NAMALWA (cell line): Measurements from ENCODE around the gene UGGT1.
"Not testable (repeated sequence)": the region's sequence is repeated elsewhere in the genome, so short reads cannot be mapped to it uniquely, and the experiment has no call there.

Experiments used
- DNase-seq: peaks from one replicate; pipeline ENCODE4 v3.0.0-alpha.2; 2015; ENCODE audit warnings: low spot score

Gene UGGT1

DNA sequence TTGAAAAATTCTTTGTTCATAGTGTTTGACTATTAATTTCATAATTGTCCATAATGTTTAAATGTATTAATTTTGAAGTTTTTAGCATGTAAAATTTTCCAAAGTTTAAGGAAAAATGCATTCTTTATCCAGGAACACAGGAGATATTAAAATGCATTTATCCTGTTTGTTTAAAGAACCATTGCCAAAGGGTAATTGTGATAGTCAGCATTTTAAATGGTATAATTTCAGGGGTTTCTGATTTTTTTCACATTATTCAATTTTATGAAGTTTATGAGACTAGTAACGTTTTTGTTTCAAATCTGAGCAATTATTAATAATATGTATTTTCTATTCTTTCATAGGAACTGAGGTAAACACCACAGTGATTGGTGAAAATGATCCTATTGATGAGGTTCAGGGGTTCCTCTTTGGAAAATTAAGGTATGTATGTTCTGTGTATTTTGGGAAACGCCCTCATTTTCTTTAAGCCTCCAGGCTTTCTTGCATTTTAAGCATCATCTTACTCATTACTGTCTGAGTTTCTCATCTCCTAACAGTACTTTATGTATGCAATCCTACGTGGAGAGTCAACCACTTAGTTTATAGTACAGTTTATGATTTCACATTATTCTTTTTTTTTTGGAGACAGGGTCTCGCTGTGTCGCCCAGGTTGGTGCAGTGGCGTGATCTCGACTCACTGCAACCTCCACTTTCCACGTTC, 25.1 kb downstream of the UGGT1 start:
- no peak for DNase-seq

DNA sequence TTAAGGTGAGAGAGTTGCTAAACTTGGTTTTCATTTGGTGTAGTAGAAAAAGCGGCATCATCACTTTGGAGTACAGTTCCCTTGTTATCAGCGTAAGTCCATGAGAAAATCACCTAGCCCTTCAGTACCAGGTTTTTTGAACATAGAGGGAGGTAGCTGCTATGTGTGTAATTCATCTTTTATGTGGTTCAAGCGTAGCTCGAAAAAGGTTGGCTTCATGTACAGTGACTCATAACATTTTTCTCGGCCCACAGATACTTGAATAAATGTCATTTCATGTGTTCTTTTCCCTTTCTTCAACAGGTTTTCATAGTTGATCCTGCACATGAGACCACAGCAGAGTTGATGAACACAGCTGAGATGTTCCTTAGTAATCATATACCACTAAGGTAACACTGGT, 43.6 kb downstream of the UGGT1 start:
- DNase-seq = no peak

- DNase-seq = no peak
These were observed 46.2 kb downstream of the UGGT1 start for GRCh38 chr2:128137094-128137616.

- DNase-seq = no peak
These were observed 48.6 kb downstream of the UGGT1 start for GRCh38 chr2:128139624-128140023.

GRCh38 chr2:128145651-128146050, 54.7 kb downstream of the UGGT1 start:
- DNase-seq = no peak

- no peak for DNase-seq
These were observed 62.8 kb downstream of the UGGT1 start for GRCh38 chr2:128153786-128154185.

DNA sequence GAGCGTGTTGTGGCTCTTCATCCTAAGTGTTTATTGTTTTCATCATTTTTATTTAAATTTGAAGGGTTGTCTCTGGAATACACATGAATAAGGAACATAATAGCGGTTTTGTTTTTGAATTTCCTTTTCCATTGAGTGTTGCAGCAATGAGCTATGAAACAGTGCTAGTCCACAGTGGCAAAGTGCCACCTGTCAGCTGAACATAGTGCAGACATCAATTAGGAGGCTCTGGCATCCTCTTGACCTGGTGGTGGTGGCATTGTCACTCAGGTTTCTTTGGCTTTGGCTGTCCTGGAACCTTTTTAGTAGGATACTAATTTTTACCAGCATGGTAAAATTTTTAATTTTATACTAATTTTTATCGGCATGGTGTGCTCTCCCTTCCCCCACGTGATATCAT, 63.2 kb downstream of the UGGT1 start:
- DNase-seq = no peak

DNA sequence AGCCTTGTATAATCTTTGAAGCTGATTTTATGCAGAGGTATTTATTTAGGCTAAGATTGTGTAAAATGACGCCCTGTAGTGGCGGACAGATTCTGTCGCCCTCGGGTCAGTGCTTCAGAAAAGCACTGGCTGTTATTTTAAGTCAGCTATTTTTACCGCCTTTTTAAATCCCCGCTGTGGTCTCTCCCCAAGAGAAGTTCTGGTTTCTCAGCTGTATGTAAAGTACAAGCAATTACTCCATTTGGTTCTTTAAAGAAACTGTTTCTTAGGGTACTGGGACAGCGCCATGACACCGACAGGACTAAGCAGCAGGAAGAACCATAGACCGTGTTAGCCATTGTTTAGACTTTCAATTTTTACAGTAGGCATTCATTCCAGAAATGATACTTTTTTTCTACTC, 65.0 kb downstream of the UGGT1 start:
- DNase-seq = no peak

GRCh38 chr2:128156812-128157211, 65.8 kb downstream of the UGGT1 start:
- no peak for DNase-seq

- no peak for DNase-seq
These were observed 66.6 kb downstream of the UGGT1 start for GRCh38 chr2:128157644-128158043.

DNA sequence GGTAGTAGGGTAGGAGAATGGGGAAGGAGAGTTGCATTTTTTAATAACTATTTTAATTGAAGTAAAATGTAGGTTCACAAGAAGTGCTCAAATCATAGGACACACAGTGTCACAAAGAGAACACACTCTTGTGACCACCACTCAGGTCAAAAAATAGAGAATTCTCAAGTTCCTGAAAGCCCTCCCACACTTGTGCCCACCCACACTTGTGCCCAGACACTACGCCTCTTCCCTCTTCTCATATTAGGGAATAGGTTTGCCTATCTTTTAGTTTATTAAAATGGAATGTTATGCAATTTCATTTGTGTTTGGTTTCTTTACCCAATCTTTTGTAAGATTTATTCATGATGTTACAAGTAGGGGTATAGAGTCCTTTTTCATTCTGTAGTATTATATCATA, 67.2 kb downstream of the UGGT1 start:
- DNase-seq = no peak

GRCh38 chr2:128159437-128159836, 68.4 kb downstream of the UGGT1 start:
- DNase-seq = no peak

DNA sequence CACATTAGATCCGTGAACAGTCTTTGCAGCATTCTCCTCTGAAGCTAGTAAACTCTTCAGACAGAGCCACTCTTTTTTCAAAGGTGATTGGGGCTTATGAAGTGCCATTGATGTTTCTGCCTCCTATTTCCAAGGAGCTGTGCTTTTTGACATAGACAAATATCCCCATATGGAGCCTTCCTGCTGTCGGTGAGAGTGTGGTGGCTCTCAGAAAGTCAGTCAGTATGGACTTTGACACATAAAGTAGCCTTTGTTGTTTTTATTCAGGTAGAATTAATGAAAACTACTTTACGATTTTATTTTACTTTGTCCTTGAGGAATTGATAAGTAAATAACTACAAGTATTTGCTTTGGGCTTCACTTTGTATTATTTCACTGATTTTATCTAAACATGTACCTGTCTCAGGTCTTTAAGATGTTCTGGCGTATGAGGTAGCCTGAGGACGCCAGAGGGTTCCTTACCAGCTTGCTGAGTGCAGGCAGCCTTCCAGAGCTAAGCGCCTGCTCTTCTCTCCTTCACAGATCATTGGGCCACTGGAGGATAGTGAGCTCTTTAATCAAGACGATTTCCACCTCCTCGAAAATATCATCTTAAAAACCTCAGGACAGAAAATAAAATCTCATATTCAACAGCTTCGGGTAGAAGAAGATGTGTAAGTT, 69.7 kb downstream of the UGGT1 start:
- DNase-seq = no peak

DNA sequence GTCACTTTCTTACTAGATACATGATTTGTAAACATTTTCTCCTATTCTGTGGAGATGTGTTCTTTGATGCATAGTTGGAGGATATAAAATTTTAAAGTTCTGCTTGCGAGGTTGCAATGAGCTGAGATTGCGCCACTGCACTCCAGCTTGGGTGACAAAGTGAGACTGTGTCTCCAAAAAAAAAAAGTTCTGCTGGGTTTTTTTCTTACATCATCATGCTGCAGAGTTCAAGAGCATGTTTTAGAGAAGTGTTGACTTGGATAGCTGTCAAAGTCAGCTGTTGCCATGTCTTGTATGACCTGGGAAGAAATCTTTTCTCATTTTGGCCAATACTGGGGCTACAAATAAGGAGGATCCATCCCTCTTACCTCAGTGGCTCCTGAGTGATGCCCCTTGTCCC, 71.3 kb downstream of the UGGT1 start:
- no peak for DNase-seq

- DNase-seq = no peak
These were observed 73.3 kb downstream of the UGGT1 start for GRCh38 chr2:128164311-128164710.

DNA sequence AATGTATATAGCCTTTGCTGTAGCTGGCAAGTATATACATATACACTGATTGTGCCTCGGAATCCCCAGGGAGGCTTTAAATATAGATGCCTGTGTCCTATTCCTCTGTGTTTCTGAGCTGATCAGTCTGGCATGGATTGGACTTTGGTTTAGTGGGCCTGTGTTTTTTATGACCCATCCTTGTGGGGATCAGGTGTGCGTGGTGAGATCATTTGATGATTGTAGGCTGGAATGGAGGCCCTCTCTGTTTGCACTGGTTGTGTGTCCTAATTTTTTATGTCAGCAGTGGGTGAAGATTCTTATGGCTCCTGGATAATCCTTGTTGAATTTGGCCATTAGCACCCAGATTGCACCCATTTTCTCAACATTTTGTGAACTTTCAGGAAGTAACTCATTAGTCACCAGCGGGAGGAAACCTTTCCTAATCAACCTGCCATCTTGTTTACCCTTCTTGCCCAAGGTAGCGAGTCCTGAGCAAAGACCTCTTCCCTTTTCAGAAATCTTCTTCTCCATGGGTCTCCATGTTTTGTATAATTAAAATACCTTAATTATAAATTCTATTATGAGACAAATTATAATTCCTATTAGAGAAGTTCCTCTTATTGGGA, 75.8 kb downstream of the UGGT1 start:
- DNase-seq = no peak

DNA sequence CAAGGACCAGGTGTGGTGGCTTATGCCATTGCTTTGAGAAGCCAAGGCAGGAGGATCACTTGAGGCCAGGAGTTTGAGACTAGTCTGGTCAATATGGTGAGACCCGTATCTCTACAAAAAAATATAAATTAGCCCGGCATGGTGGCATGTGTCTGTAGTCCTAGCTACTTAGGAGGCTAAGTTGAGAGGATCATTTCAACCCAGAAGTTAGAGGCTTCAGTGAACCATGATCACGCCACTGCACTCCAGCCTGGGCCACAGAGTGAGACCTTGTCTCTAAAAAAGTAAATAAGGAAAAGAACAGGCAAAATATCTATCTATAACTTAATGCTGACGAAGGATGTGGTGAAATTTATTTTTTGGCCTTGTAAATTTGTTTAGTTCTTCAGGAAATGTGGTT, 78.1 kb downstream of the UGGT1 start:
- DNase-seq = no peak

- no peak for DNase-seq
These were observed 78.5 kb downstream of the UGGT1 start for GRCh38 chr2:128169497-128169896.

DNA sequence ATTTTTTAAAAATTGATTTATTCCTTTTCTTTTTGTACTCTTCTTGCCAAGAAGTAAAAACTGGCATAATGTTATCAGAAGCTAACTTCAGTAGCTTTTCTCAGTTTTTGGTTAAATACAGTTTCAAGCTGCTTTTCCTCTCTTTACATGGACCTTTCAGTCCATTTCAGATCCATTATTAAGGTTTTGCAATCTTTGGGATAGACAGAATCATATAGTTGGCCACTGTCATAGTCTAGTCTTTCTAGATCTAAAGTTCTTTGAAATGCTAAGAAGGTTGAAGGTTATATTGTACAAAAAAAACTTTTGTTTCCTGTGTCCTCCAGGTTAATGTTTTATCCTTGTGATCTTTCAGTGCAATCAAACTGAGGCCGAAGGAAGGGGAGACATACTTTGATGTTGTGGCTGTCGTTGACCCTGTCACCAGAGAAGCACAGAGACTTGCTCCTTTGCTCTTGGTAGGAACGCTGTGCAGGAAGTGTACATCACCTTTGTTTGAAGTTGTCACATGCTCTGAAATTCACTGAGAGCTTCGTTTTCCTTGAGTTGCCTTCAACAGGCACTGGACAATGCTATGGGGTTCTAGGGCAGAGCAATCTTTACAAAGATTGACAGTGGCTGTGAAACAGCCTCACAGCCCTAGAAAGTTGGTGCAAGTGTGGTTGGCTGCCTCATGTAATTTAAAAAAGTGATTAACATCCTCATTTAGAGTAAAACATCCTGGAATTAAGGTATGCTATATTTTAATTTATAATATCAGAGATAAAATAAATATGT, 79.1 kb downstream of the UGGT1 start:
- DNase-seq = no peak

DNA sequence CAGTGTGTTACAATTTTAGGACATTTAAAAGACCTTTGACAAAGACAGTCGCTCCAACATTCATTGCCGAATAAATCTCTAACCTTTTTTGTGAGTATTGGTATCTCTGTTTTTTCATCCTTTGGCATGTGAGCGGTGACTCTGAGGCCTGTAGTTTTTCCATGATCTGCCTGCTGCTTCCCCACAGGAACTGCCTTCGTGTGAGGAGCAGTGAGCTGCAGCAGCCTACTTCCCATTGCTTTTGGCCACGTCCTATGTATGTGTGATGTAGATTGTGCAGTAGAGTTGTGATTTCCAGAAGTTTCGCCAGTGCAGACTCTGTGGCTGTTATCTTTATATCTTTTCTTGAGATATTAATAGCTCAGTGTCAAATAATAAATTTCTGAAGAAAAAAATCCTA, 79.8 kb downstream of the UGGT1 start:
- no peak for DNase-seq

- DNase-seq = no peak
These were observed 81.2 kb downstream of the UGGT1 start for GRCh38 chr2:128172191-128172590.

GRCh38 chr2:128174067-128174466, 83.1 kb downstream of the UGGT1 start:
- DNase-seq = not testable (repeated sequence)

DNA sequence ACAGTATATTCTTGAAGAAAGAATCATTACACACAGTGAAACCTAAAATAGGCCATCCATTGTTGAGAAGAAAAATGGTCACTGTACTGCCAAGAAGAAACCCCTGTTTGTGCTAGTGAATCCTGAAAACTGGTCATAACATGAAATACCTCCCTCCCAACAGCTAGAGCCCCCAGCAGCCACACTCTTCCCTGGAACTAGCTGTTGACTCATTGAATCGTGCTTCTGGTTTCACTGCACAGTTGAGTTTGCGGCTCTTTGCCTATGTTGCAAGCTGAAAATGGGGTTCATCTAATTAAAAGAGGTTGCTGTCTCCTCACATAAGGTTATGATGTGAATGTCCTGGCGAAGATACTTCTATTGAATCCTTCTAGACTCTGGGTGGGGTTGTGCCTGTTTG, 86.3 kb downstream of the UGGT1 start:
- no peak for DNase-seq
